CD14-positive monocyte (primary cell): ENCODE results near the gene CDH22. TPM values are rescaled to one million over a fixed set of nuclear protein-coding genes. Genes with fewer than 3 reads are reported as not detected.
A peak's percentile ranks its signal among the peaks of the same experiment; 100 is the strongest.

ENCODE experiments used
- DNase-seq, 3 donors: peaks; one replicate each; pipeline ENCODE4 v3.0.0-alpha.2; 2011 to 2022
- H2AFZ ChIP-seq: 2 replicates; pipeline ENCODE4 v1.6.0; 2012; ENCODE audit warnings: mild to moderate bottlenecking, low read depth, low read length, inconsistent platforms; ENCODE audit not compliant: insufficient read depth, poor library complexity, severe bottlenecking
- H3K27ac ChIP-seq, 2 donors: 1 replicate in 1 of 2; 2 replicates in 1 of 2; pipeline ENCODE4 v1.5.1; 2012 to 2013; ENCODE audit warnings: low read length in 2 of 2, control low read depth in 1 of 2, inconsistent platforms in 1 of 2, low read depth in 1 of 2, mild to moderate bottlenecking in 1 of 2
- H3K27me3 ChIP-seq, 2 donors: one replicate each; pipeline versions ENCODE4 v1.6.0 to v1.6.1; 2011 to 2013; ENCODE audit warnings: low read length in 2 of 2; ENCODE audit not compliant: control insufficient read depth in 2 of 2, insufficient read depth in 2 of 2
- H3K36me3 ChIP-seq, 2 donors: replicated peaks in 1 of 2; 1 replicate in 1 of 2; 2 replicates in 1 of 2; pipeline versions ENCODE4 v1.5.1 to v1.6.1; 2012 to 2013; ENCODE audit warnings: low read length in 2 of 2, control low read depth in 1 of 2, inconsistent platforms in 1 of 2, mild to moderate bottlenecking in 1 of 2; ENCODE audit not compliant: insufficient read depth in 2 of 2, control insufficient read depth in 1 of 2
- H3K4me1 ChIP-seq, 2 donors: 1 replicate in 1 of 2; 2 replicates in 1 of 2; pipeline versions ENCODE4 v1.5.1 to v1.6.1; 2012 to 2013; ENCODE audit warnings: low read length in 2 of 2, control low read depth in 1 of 2, inconsistent platforms in 1 of 2, mild to moderate bottlenecking in 1 of 2, moderate library complexity in 1 of 2; ENCODE audit not compliant: insufficient read depth in 2 of 2, control insufficient read depth in 1 of 2
- H3K4me2 ChIP-seq: replicated peaks from 2 replicates; pipeline ENCODE3; 2012; ENCODE audit warnings: low read length, moderate library complexity, mild to moderate bottlenecking; ENCODE audit not compliant: poor library complexity, severe bottlenecking; ENCODE audit errors: extremely low read depth
- H3K4me3 ChIP-seq, 3 experiments: fragments of 200-600 bp in 1 of 3; sonication (generic) in 1 of 3; replicated peaks in 1 of 3; 1 replicate in 2 of 3; 2 replicates in 1 of 3; pipeline ENCODE4 v1.5.1; 2011 to 2013; ENCODE audit warnings: low read length in 3 of 3, mild to moderate bottlenecking in 3 of 3, control low read depth in 2 of 3, low read depth in 2 of 3, inconsistent platforms in 1 of 3, moderate library complexity in 1 of 3
- H3K79me2 ChIP-seq: 2 replicates; pipeline ENCODE4 v1.6.0; 2012; ENCODE audit warnings: mild to moderate bottlenecking, control low read depth, inconsistent platforms, low read length, moderate library complexity; ENCODE audit not compliant: insufficient read depth
- H3K9ac ChIP-seq: 2 replicates; pipeline ENCODE4 v1.6.0; 2017; ENCODE audit warnings: low read length, mild to moderate bottlenecking; ENCODE audit not compliant: insufficient read depth, poor library complexity, severe bottlenecking
- H3K9me3 ChIP-seq, 2 donors: replicated peaks in 1 of 2; 1 replicate in 1 of 2; 2 replicates in 1 of 2; pipeline versions ENCODE4 v1.5.1 to v1.6.1; 2012 to 2013; ENCODE audit warnings: low read length in 2 of 2, control low read depth in 1 of 2; ENCODE audit not compliant: control insufficient read depth in 1 of 2, insufficient read depth in 1 of 2
- H4K20me1 ChIP-seq: 2 replicates; pipeline ENCODE4 v1.6.0; 2012; ENCODE audit warnings: mild to moderate bottlenecking, low read length, control low read depth, moderate library complexity; ENCODE audit not compliant: insufficient read depth
- H3K27ac Mint-ChIP-seq, 7 donors: one replicate each; pipeline ENCODE4 v1.8.0; 2020; ENCODE audit warnings: mild to moderate bottlenecking in 7 of 7, mixed read lengths in 7 of 7, moderate library complexity in 6 of 7, inconsistent platforms in 2 of 7
- H3K27me3 Mint-ChIP-seq, 3 donors: one replicate each; pipeline ENCODE4 v1.8.0; 2021 to 2022; ENCODE audit warnings: low read depth in 3 of 3, mild to moderate bottlenecking in 3 of 3, mixed read lengths in 3 of 3, moderate library complexity in 3 of 3, inconsistent platforms in 1 of 3
- H3K36me3 Mint-ChIP-seq, 2 donors: one replicate each; pipeline ENCODE4 v1.8.0; 2020; ENCODE audit warnings: mixed read lengths in 2 of 2, inconsistent platforms in 1 of 2, mild to moderate bottlenecking in 1 of 2
- H3K4me1 Mint-ChIP-seq: one replicate; pipeline ENCODE4 v1.8.0; 2020; ENCODE audit warnings: mild to moderate bottlenecking, mixed read lengths
- H3K4me3 Mint-ChIP-seq, 2 donors: one replicate each; pipeline ENCODE4 v1.8.0; 2020; ENCODE audit warnings: mild to moderate bottlenecking in 2 of 2, mixed read lengths in 2 of 2, moderate library complexity in 1 of 2
- H3K9me3 Mint-ChIP-seq, 7 donors: one replicate each; pipeline ENCODE4 v1.8.0; 2020 to 2022; ENCODE audit warnings: mixed read lengths in 7 of 7, mild to moderate bottlenecking in 6 of 7, moderate library complexity in 6 of 7, inconsistent platforms in 2 of 7
- CTCF ChIP-seq: fragments of 200-600 bp; IDR thresholded peaks from one replicate; pipeline ENCODE4 v1.8.0; 2022; ENCODE audit warnings: antibody characterized with exemption, mild to moderate bottlenecking
- WGBS: methylation state at CpG from one replicate; pipeline ENCODE4 v1.1.5; 2013; ENCODE audit warnings: missing lambda C conversion rate; ENCODE audit not compliant: insufficient coverage; 5-methylcytosine and 5-hydroxymethylcytosine counted together
- intact Hi-C, 2 donors: fragments of 100-400 bp; cut with micrococcal nuclease; formaldehyde crosslinking; loops; one replicate each; pipeline versions ENCODE4 v1.15.0 to v1.15.1; 2023
- polyA plus RNA-seq, 3 donors: library from polyadenylated mRNA; depleted of rRNA in 1 of 3; unstranded in 2 of 3; stranded (reverse) in 1 of 3; fragments of 300-500 nt in 2 of 3; fragments of >200 nt in 1 of 3; fragmentation: Illumina TruSeq in 2 of 3; gene quantifications; 1 replicate in 2 of 3; 2 replicates in 1 of 3; pipeline ENCODE4 v1.2.3, GENCODE V29; 2012 to 2021

The CDH22 gene
- polyA plus RNA-seq, 3 donors: not detected

- H3K27ac ChIP-seq: no peak overlapping the region
- DNase-seq: no peak
- Mint-ChIP-seq H3K27me3 (peaks cover 88 to 97% (median 88%) of the 10 kb centered on the region in 3 donors), H3K4me3 (peak overlapping the region; percentile 53 to 67), H3K4me1 (peaks cover 5% of the 10 kb centered on the region), H3K27ac (peak overlapping the region in 1 of 7 donors; percentile 54), H3K9me3 (peaks cover 0 to 12% (median 3%) of the 10 kb centered on the region in 7 donors), H3K36me3 (peaks cover 0 to 2% of the 10 kb centered on the region in 2 donors)
- H3K27me3 ChIP-seq: peaks cover 64 to 93% of the 10 kb centered on the region in 2 donors
- H3K4me3 ChIP-seq: no peak overlapping the region
- TF ChIP-seq CTCF: no peak
- no peak overlapping the region for H3K9ac ChIP-seq
- peaks cover 0 to 6% of the 10 kb centered on the region in 2 donors for H3K4me1 ChIP-seq
- peaks cover 0 to 40% of the 10 kb centered on the region in 2 donors for H3K9me3 ChIP-seq
- H3K4me2 ChIP-seq: no peak overlapping the region
- H3K79me2 ChIP-seq: no peaks in the 10 kb centered on the region
- intact Hi-C loops: no loop called here
- H4K20me1 ChIP-seq: no peaks in the 10 kb centered on the region
- no peaks in the 10 kb centered on the region for H3K36me3 ChIP-seq
- WGBS: 75% methylated on average over 9 of the region's 16 CpGs
- H2AFZ ChIP-seq: no peak overlapping the region
These were observed 4.9 kb upstream of the CDH22 start for GRCh38 chr20:46312945-46313861.

GRCh38 chr20:46312075-46312944 is 4.0 kb upstream of the CDH22 start:
- Histone ChIP-seq H4K20me1 (no peaks in the 10 kb centered on the region), H3K4me2 (no peak overlapping the region), H2AFZ (no peak overlapping the region), H3K9me3 (peaks cover 0 to 40% of the 10 kb centered on the region in 2 donors), H3K27ac (no peak overlapping the region), H3K36me3 (no peaks in the 10 kb centered on the region), H3K9ac (no peak overlapping the region), H3K27me3 (peaks cover 68 to 92% of the 10 kb centered on the region in 2 donors), H3K79me2 (no peaks in the 10 kb centered on the region), H3K4me3 (no peak overlapping the region), H3K4me1 (peaks cover 3 to 14% of the 10 kb centered on the region in 2 donors)
- H3K9me3 Mint-ChIP-seq: peaks cover 0 to 12% (median 3%) of the 10 kb centered on the region in 7 donors
- 1% methylated on average over 41 of the region's 47 CpGs for WGBS
- peaks cover 6% of the 10 kb centered on the region for H3K4me1 Mint-ChIP-seq
- DNase-seq: no peak
- intact Hi-C loops: no loop called here
- H3K4me3 Mint-ChIP-seq: peak overlapping the region in 1 of 2 donors; percentile 77
- H3K36me3 Mint-ChIP-seq: peaks cover 0 to 2% of the 10 kb centered on the region in 2 donors
- H3K27ac Mint-ChIP-seq: no peak overlapping the region
- peaks cover 81 to 94% (median 90%) of the 10 kb centered on the region in 3 donors for H3K27me3 Mint-ChIP-seq
- no peak for TF ChIP-seq CTCF
